Ovary (tissue), 9 donors: ENCODE results near the gene UNC93A. TPM values are rescaled to one million over a fixed set of nuclear protein-coding genes. Genes with fewer than 3 reads are reported as not detected.
"Not testable (repeated sequence)": the region's sequence is repeated elsewhere in the genome, so short reads cannot be mapped to it uniquely, and the experiment has no call there.

ENCODE experiments used
- DNase-seq, 5 donors: peaks; one replicate each; pipeline ENCODE4 v3.0.0-alpha.2; 2019 to 2020
- H3K27ac ChIP-seq, 2 donors: fragments of 200-600 bp; one replicate each; pipeline versions ENCODE4 v1.5.1 to v1.8.0; 2019 to 2022
- H3K27me3 ChIP-seq: fragments of 200-600 bp; one replicate; pipeline ENCODE4 v1.8.0; 2022
- H3K36me3 ChIP-seq: fragments of 200-600 bp; sonication (generic); one replicate; pipeline ENCODE4 v1.5.1; 2019
- H3K4me1 ChIP-seq: one replicate; pipeline ENCODE4 v1.8.1; 2013; ENCODE audit warnings: mild to moderate bottlenecking, moderate library complexity; ENCODE audit not compliant: insufficient read depth
- H3K4me3 ChIP-seq: fragments of 200-600 bp; sonication (generic); one replicate; pipeline ENCODE4 v1.5.1; 2017
- H3K9me3 ChIP-seq, 2 donors: fragments of 200-600 bp in 1 of 2; sonication (generic) in 1 of 2; one replicate each; pipeline versions ENCODE4 v1.5.1 to v1.8.1; 2013 to 2019; ENCODE audit warnings: mild to moderate bottlenecking in 1 of 2, moderate library complexity in 1 of 2
- EP300 ChIP-seq: sonication (generic); formaldehyde crosslinking; IDR thresholded peaks from one replicate; pipeline ENCODE4 v1.6.1; 2017; ENCODE audit warnings: antibody characterized with exemption
- POLR2A ChIP-seq: fragments of 450-650 bp; IDR thresholded peaks from one replicate; pipeline ENCODE4 v1.6.1; 2017; ENCODE audit warnings: antibody characterized with exemption, mild to moderate bottlenecking, moderate library complexity
- WGBS, 3 donors: extraction: QIAGEN DNeasy Blood & Tissue Kit in 1 of 3; methylation state at CpG; one replicate each; pipeline versions ENCODE4 v1.1.5 to v1.1.7; 2013 to 2017; 5-methylcytosine and 5-hydroxymethylcytosine counted together
- intact Hi-C, 4 donors: fragments of 100-400 bp; cut with DNase I; formaldehyde crosslinking; loops; one replicate each; pipeline versions ENCODE4 v1.11.0 to v1.15.1; 2022 to 2023
- polyA plus RNA-seq, 2 donors: library from polyadenylated mRNA; stranded (reverse); fragments of 200-250 nt in 1 of 2; fragments of 350-450 nt in 1 of 2; fragmentation: Illumina TruSeq in 1 of 2; extraction: RNeasy Lipid Tissue Mini Kit (QIAGEN cat#74804) in 1 of 2; gene quantifications; one replicate each; pipeline ENCODE4 v1.2.3, GENCODE V29; 2013 to 2014
- total RNA-seq, 7 donors: library from RNA; depleted of rRNA in 2 of 7; stranded (reverse); fragments of >200 nt in 2 of 7; fragmentation: NEBNext Ultra II Directional in 3 of 7; extraction: Animal tissue kit (Norgen Biotek cat#: 25700) in 3 of 7; gene quantifications; one replicate each; pipeline versions ENCODE4 v1.1.0 to v1.2.4, GENCODE V29; 2016 to 2023
- TF ChIP-seq, protein P1 (sequence below), 3 donors: fragments of 450-650 bp in 2 of 3; fragments of 200-600 bp in 1 of 3; IDR thresholded peaks; one replicate each; pipeline versions ENCODE4 v1.5.1 to v1.8.0; 2016 to 2022; ENCODE audit warnings: antibody characterized with exemption in 3 of 3, mild to moderate bottlenecking in 1 of 3
- donor health status: DM: no; HTN: no; CAD: no; lungs with moderate emphysema.
- donor health status: DM: no; HTN: no; CAD: no.
- donor health status: Bipolar disorder and iron deficiency.
- donor health status: DM: yes; HTN: yes; CAD: no.
- donor health status: DM: no; HTN: no; CAD: no.
- donor health status: DM: yes; HTN: yes; CAD: no.

UNC93A gene
- total and polyA plus RNA-seq, 9 donors: 0.41 to 0.92 (median 0.42) TPM; not detected in 6

DNA sequence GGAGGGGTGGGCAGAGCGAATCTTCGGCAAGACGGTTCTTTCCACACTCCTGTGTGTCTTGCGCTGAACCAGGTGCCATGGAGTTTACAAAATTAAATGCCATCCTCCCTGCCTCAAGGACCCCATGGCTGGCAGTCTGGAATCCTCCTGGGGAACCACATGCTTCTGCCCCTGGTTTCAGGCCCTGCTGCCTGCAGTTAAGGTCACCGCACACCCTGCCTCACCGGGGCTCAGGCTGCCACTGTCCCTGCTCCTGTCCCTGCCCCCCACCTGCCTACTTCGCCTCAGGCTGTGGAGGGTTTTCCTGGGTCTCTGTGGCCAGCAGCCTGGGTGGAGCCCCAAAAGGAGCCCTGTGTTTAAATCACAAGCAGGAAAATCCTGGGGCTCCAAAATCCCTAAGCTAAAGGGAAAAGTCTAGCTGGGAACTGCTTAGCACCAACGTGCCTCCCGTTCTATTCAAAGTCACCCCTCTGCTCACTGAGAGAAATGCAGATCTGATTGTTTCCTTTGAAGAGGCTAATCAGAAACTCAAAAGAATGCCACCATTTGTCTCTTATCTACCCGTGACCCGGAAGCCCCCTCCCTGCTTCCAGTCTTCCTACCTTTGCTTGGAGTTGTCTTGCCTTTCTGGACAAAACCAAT is 23.2 kb downstream of the UNC93A start:
- 76 to 83% (median 79%) methylated on average over 11 of the region's 11 CpGs for WGBS, 3 donors
- Histone ChIP-seq H3K4me3 (no peak overlapping the region), H3K4me1 (no peaks in the 10 kb centered on the region), H3K36me3 (no peaks in the 10 kb centered on the region), H3K27ac (no peak overlapping the region), H3K27me3 (no peaks in the 10 kb centered on the region), H3K9me3 (no peaks in the 10 kb centered on the region)
- no peak for DNase-seq
- TF ChIP-seq EP300: no peak
- TF ChIP-seq, protein P1, sequence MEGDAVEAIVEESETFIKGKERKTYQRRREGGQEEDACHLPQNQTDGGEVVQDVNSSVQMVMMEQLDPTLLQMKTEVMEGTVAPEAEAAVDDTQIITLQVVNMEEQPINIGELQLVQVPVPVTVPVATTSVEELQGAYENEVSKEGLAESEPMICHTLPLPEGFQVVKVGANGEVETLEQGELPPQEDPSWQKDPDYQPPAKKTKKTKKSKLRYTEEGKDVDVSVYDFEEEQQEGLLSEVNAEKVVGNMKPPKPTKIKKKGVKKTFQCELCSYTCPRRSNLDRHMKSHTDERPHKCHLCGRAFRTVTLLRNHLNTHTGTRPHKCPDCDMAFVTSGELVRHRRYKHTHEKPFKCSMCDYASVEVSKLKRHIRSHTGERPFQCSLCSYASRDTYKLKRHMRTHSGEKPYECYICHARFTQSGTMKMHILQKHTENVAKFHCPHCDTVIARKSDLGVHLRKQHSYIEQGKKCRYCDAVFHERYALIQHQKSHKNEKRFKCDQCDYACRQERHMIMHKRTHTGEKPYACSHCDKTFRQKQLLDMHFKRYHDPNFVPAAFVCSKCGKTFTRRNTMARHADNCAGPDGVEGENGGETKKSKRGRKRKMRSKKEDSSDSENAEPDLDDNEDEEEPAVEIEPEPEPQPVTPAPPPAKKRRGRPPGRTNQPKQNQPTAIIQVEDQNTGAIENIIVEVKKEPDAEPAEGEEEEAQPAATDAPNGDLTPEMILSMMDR (IDR thresholded peaks at IDR 0.05): no peak
- TF ChIP-seq POLR2A: no peak
- intact Hi-C loops: no loop called here

DNA sequence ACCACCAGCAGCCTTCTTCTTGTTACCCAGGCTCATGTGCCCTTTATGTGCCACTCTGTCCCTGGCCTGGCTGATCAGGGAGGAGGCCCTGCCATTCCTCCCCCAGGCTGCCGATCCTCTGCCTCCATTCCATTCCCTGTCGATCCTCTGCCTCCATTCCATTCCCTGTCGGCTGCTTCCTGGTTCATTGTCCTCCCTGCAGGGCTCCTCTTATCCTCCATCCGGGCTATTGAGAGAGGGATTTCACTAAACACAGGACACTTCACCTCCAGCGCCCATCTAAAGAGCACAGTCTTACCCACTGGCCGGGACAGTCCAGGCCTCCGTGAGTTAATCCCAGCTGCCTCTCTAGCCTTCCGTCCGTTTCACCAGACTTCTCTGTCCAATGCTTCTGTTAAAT is 26.1 kb downstream of the UNC93A start:
- H3K4me1 ChIP-seq: no peaks in the 10 kb centered on the region
- H3K27ac ChIP-seq: no peak overlapping the region
- no peaks in the 10 kb centered on the region for H3K27me3 ChIP-seq
- TF ChIP-seq, protein P1 (IDR thresholded peaks at IDR 0.05): no peak
- TF ChIP-seq POLR2A (no peak), EP300 (no peak)
- H3K36me3 ChIP-seq: no peaks in the 10 kb centered on the region
- DNase-seq: no peak
- 71 to 81% (median 77%) methylated on average over 8 to 9 of the region's 9 CpGs for WGBS, 3 donors
- intact Hi-C loops: no loop called here
- no peaks in the 10 kb centered on the region for H3K9me3 ChIP-seq
- H3K4me3 ChIP-seq: no peak overlapping the region

DNA sequence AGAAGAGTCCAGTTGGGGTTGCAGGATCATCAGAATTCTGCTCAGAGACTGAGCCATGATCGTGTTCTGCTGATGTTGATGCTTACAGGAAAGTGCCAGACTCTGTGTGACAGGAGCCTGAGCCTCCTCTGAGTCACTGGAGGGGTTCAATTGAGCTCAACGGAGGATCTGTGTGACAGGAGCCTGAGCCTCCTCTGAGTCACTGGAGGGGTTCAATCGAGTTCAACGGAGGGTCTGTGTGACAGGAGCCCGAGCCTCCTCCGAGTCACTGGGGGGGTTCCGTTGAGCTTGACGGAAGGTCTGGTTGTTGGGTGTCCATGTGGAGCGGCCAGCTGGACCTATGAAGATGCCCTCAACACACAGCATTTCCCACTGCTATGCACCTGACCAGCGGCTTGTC is 27.2 kb downstream of the UNC93A start:
- H3K36me3 ChIP-seq, DNase-seq, H3K4me3 ChIP-seq, H3K27me3 ChIP-seq, H3K4me1 ChIP-seq, H3K27ac ChIP-seq, intact Hi-C loops, H3K9me3 ChIP-seq: not testable (repeated sequence)
- 76 to 97% (median 86%) methylated on average over 9 to 10 of the region's 10 CpGs for WGBS, 3 donors

DNA sequence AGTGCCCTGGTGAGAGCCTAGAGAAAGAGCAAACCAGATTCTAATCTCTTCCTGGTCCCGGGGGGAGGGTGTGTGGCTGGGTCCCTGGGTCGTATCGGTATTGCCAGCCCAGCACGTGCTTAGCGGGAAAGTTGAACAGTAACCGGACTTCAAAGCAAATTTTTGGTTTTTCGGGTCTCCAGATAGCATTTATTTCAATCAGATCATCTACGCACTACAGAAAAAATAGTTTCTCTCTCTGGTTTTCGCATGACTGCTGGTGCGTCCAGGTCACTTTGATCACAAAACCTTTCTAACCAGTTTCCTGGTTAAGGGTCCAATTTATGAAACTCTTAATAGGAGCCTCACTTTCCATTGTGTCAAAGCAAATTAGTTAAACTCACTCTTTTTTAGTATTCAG is 27.7 kb downstream of the UNC93A start:
- H3K27me3 ChIP-seq, H3K36me3 ChIP-seq, intact Hi-C loops, H3K27ac ChIP-seq, DNase-seq, H3K9me3 ChIP-seq, H3K4me3 ChIP-seq, H3K4me1 ChIP-seq: not testable (repeated sequence)
- WGBS, 3 donors: 68 to 94% (median 84%) methylated on average over 9 to 10 of the region's 10 CpGs

DNA sequence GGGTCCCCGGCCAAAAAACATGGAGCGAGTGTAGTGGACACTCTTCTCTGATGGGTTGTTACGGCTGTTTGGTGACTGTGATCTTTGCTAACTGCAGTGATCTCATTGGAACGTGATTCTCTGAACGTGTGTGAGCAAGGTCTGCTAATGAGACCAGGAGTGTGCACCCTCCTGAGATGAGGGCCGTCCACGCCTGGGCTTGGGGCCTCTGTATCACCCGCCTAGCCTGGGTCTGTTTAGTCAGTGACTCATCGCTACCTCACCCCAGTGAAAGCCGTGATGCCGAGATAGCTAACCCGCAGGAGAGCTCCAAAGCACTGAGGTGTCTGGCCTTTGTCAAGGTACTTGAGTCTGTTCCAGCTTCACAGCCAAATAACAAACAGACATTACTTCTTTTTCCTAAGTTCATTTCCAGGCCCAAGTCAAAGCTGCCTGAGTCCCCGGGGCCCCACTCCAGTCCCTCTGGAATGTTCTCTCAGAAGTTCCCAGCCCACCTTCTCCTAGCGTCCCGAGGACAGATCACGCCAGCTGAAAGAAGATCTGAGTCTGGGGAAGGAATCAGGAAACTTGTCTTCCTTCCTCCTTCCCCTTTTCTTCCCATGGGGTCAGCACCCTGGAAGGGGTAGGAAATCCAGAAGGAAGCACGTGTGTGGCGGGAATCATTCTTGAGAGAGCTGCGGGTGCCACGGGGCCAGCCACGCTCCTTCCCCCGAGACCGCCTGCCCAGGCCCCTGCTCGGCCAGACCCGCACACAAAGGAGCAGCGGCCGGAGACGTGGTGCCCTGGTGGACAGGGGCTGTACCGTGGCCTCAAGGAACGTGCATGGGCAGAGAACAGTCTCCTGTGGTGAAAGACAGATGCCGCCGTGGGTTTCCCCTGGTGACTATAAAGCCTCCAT is 29.0 kb downstream of the UNC93A start:
- DNase-seq, H3K4me1 ChIP-seq, intact Hi-C loops, H3K4me3 ChIP-seq, H3K27ac ChIP-seq, H3K36me3 ChIP-seq, H3K27me3 ChIP-seq, H3K9me3 ChIP-seq: not testable (repeated sequence)
- WGBS, 3 donors: 84 to 100% methylated on average over 6 to 31 of the region's 32 CpGs; no CpG with 5 or more reads in 1 of the 3 donors

DNA sequence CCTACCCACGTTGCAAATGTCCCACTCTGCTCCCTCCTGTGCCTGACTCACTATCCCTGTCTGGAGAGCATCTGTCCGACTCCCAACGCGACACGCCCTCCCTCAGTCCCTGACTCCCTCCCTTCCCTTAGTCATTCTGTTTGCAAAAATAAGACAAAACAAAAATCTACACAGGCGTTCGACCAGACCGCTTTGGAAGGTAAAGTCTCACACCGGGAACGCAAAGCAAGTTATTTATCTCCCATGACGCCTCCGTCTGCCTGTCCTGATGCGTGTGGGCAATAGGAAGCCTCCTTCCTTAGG is 29.6 kb downstream of the UNC93A start:
- H3K27ac ChIP-seq, H3K36me3 ChIP-seq, H3K4me3 ChIP-seq, H3K4me1 ChIP-seq, intact Hi-C loops, DNase-seq, H3K9me3 ChIP-seq, H3K27me3 ChIP-seq: not testable (repeated sequence)
- 28 to 66% methylated on average over 4 to 13 of the region's 13 CpGs; no CpG with 5 or more reads in 1 of the 3 donors for WGBS, 3 donors

DNA sequence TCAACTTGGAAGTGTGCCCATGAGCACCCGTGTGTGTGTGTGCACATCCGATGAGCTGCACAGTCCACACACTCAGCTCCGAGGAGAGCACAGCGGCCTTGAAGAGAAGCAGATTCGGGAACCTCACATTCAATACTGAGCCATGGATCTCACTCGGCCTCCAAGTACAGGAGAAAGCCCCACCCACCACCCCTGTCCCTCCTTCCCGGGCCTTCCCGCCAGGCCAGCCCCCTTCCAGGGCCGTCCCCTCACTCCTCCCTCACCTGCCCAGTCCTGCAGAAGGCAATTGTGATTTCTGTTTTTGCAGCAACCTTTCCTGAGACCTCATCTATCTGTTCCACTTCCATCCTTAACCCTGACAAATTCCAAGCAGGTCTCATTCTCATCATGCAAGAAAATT is 30.1 kb downstream of the UNC93A start:
- H3K27me3 ChIP-seq, H3K36me3 ChIP-seq, H3K4me1 ChIP-seq, H3K9me3 ChIP-seq, H3K27ac ChIP-seq, H3K4me3 ChIP-seq, DNase-seq, intact Hi-C loops: not testable (repeated sequence)
- 17 to 69% (median 35%) methylated on average over 8 to 9 of the region's 9 CpGs for WGBS, 3 donors
